Measurements from ENCODE around the gene AMDHD1. TPM values are rescaled to one million over a fixed set of nuclear protein-coding genes. Genes with fewer than 3 reads are reported as not detected.

Gene AMDHD1
- total RNA-seq, 1 donor from 2014 or later: not detected

DNA sequence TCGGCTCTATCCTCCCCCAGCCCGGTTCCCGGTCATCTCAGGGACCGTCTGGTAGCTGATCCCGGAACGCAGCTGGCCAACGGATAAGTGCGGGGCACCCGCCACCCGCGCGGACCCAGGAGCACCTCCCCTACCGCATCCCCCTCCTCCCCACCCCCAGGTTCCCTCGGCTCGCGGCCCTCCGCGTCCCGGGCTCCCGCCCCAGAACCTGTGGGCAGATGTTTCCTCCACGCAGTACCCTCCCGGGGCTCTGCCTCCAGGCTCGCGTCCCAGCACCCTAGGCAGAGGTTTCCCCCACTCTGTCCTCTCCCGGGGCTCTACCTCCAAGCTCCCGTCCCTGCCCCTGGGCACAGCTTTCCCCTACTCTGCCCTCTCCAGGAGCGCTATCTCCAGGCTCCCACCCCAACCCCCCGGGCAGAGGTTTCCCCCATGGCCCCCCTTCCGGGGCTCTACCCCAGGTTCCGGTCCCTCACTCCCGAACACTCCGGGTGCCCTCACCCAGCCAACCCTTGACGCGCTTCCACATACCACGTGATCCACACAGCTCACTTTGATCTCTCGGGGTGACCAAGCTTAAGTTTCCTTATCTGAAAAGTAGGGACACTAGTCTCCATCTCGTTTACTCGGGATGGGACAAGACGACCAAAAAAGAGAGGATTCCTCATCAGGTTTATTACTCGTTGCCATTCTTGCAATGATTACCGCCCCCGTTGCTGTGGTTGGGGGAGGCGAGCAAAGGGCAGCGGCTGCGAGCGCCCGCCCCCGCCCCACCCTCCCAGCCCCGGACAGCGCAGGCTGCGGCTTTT, 404 bp upstream of the AMDHD1 start, which contains the start of gene CCDC38:
Gene CCDC38 (minus strand): TSS at position 91 of the 806 bp plus-strand sequence. CDS start 6,105 bp downstream, outside the sequence.
- TF ChIP-seq, protein P1, sequence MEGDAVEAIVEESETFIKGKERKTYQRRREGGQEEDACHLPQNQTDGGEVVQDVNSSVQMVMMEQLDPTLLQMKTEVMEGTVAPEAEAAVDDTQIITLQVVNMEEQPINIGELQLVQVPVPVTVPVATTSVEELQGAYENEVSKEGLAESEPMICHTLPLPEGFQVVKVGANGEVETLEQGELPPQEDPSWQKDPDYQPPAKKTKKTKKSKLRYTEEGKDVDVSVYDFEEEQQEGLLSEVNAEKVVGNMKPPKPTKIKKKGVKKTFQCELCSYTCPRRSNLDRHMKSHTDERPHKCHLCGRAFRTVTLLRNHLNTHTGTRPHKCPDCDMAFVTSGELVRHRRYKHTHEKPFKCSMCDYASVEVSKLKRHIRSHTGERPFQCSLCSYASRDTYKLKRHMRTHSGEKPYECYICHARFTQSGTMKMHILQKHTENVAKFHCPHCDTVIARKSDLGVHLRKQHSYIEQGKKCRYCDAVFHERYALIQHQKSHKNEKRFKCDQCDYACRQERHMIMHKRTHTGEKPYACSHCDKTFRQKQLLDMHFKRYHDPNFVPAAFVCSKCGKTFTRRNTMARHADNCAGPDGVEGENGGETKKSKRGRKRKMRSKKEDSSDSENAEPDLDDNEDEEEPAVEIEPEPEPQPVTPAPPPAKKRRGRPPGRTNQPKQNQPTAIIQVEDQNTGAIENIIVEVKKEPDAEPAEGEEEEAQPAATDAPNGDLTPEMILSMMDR (IDR thresholded peaks at IDR 0.05; ENCODE audit: partially characterized antibody, unreplicated experiment): no peak
- peaks cover 4% of the 10 kb centered on the region for H3K9me3 Mint-ChIP-seq (ENCODE audit: unreplicated experiment)
- no peaks in the 10 kb centered on the region for H3K27me3 Mint-ChIP-seq (ENCODE audit: unreplicated experiment)
- H3K4me1 Mint-ChIP-seq (ENCODE audit: low read depth, unreplicated experiment): no peaks in the 10 kb centered on the region
- DNase-seq: peak; percentile 59
- H3K4me3 Mint-ChIP-seq (ENCODE audit: unreplicated experiment): peak within 1 kb of the TSS; percentile 96
- H3K27ac Mint-ChIP-seq (ENCODE audit: unreplicated experiment): no peak within 1 kb of the TSS
- no peaks in the 10 kb centered on the region for H3K36me3 Mint-ChIP-seq (ENCODE audit: unreplicated experiment)

DNA sequence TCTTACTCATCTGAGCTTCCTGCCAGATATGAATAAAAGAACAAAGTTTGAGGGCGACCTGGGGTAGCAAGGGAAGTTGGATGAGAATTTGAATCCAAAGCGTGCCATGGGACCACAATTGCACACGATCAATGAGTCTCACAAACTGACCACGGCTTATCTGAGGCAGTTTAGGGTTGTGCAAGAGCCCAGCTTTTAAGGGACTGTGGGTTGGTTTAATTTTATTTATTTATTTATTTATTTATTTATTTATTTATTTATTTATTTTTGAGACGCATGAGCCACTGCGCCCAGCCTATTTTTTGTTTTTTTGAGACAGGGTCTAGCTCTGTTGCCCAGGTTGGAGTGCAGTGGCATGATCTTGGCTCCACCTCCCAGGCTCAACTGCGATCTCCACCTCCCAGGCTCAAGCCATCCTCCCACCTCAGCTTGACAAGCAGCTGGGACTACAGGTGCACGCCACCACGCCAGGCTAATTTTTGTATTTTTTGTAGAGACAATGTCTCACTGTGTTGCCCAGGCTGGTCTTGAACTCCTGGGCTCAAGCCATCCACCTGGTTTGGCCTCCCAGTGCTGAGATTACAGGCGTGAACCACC, 1.1 kb downstream of the AMDHD1 start:
- TF ChIP-seq, protein P1 (IDR thresholded peaks at IDR 0.05; ENCODE audit: partially characterized antibody, unreplicated experiment): no peak
- Mint-ChIP-seq H3K27ac (ENCODE audit: unreplicated experiment) (no peak overlapping the region), H3K27me3 (ENCODE audit: unreplicated experiment) (no peaks in the 10 kb centered on the region), H3K36me3 (ENCODE audit: unreplicated experiment) (no peaks in the 10 kb centered on the region), H3K4me3 (ENCODE audit: unreplicated experiment) (peak overlapping the region; percentile 81), H3K4me1 (ENCODE audit: low read depth, unreplicated experiment) (no peaks in the 10 kb centered on the region), H3K9me3 (ENCODE audit: unreplicated experiment) (peaks cover 4% of the 10 kb centered on the region)
- no peak for DNase-seq

DNA sequence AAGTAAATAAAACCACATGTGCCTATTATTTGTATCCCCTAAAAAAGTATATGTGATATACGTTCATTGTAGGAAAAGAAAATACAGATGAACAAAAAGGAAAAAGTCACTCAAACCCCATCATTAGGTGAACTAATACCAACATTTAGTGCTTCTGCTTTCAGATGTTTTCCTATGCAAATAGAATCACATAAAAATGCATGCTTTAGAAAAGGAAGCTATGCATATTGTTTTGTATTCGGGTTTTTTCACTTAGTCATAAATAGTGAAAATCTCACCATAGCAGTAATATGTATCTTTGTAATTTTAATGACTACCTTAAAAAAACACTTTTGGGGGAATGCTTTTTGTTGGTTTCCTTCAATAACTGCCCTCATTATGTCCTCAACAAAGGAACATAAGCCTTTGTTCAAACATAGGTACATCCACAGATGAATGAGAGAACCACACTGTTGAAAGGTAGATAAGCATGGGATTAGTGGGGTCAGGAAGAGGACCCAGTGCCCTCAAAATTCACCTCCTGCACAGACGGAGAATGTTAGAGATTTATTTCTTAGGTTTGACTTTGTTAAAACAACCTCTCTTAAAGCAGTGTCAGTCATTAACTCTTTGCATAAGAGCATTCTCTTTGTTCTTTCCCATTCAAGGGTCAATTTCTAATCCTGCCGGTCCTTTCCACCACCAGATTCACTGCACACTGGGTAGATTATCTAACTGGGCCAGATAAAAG, 6.5 kb downstream of the AMDHD1 start:
- H3K27ac Mint-ChIP-seq (ENCODE audit: unreplicated experiment): no peak overlapping the region

GRCh38 chr12:95951515-95951914, 8.4 kb downstream of the AMDHD1 start:
- Mint-ChIP-seq H3K36me3 (ENCODE audit: unreplicated experiment) (no peaks in the 10 kb centered on the region), H3K27ac (ENCODE audit: unreplicated experiment) (no peak overlapping the region), H3K4me3 (ENCODE audit: unreplicated experiment) (no peak overlapping the region), H3K4me1 (ENCODE audit: low read depth, unreplicated experiment) (no peaks in the 10 kb centered on the region), H3K27me3 (ENCODE audit: unreplicated experiment) (no peaks in the 10 kb centered on the region), H3K9me3 (ENCODE audit: unreplicated experiment) (no peaks in the 10 kb centered on the region)
- TF ChIP-seq, protein P1 (IDR thresholded peaks at IDR 0.05; ENCODE audit: partially characterized antibody, unreplicated experiment): no peak
- no peak for DNase-seq

More for the DNA sequence above, 6.5 kb downstream of the AMDHD1 start:
- Mint-ChIP-seq H3K4me3 (ENCODE audit: unreplicated experiment) (no peak overlapping the region), H3K4me1 (ENCODE audit: low read depth, unreplicated experiment) (no peaks in the 10 kb centered on the region), H3K27me3 (ENCODE audit: unreplicated experiment) (no peaks in the 10 kb centered on the region), H3K36me3 (ENCODE audit: unreplicated experiment) (no peaks in the 10 kb centered on the region), H3K9me3 (ENCODE audit: unreplicated experiment) (no peaks in the 10 kb centered on the region)
- no peak for DNase-seq
- TF ChIP-seq, protein P1 (IDR thresholded peaks at IDR 0.05; ENCODE audit: partially characterized antibody, unreplicated experiment): no peak

Data from glutamatergic neuron (in vitro differentiated cells).